Stimulated activated CD4-positive, alpha-beta T cell treated with anti-CD3 and anti-CD28 coated beads, Interleukin-1b, Interleukin-23, amount 100 ng/mL, for 48 hours (primary cell): ENCODE results near the gene SLC15A3.
"Not testable (repeated sequence)": the region's sequence is repeated elsewhere in the genome, so short reads cannot be mapped to it uniquely, and the experiment has no call there.

Source experiments
- DNase-seq: peaks from one replicate; pipeline ENCODE4 v3.0.0-alpha.2; 2020

Gene SLC15A3

DNA sequence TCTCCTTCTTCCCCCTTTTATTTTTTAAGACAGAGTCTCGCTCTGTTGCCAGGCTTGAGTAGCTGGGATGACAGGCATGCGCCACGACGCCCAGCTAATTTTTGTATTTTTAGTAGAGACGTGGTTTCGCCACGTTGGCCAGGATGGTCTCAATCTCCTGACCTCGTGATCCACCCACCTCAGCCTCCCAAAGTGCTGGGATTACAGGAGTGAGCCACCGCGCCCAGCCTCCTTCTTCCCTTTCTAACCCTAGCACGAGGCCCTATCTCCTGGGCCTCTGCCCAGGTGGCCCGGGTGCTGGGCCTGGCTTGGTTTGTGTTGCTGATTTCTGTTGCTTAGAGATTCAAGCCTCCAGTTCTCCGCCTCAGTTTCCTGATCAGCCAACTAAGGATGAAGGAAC lies 22.3 kb upstream of the SLC15A3 start:
- not testable (repeated sequence) for DNase-seq

GRCh38 chr11:60973699-60974098 lies 21.7 kb upstream of the SLC15A3 start:
- DNase-seq: no peak

DNA sequence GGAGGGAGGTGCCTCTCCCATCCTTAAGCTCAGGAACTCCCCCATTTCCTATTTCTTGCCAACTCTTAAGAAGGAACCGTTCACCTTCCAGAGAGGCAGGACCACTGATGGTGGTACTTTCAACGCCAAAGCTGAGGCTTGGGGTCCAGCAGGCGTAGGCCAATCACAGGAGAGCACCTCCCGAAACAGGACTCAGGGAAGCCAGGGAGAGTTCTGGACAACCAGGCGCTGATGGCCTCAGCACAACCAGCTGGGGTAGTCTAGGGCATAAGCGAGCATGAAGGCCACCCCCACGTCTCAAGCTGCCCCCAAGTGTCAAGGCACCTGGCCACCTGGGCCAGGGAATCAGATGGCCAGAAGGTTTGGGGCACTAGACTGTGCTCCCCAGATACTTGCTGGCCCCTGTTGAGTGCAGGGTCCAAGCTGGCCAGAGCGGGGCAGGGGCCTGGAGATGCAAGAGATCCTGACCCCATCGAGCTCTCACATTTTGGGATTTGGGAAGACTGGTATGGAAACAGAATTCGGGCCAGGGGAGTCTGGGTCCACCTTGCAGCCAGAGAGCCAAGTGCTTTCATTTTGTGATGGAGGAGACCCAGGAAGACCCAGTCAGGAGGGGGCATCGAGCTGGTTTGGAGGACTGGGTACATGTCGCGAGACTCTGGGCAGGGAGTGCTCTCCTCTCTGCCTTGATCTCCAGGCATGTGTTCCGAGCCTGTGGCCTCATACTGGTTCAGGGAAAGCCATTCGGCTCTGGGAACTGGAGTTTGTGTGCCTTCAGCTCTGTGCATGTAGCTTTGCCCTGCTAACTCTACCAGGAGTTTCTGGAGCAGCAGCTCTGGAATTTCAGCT lies 20.4 kb upstream of the SLC15A3 start:
- no peak for DNase-seq

DNA sequence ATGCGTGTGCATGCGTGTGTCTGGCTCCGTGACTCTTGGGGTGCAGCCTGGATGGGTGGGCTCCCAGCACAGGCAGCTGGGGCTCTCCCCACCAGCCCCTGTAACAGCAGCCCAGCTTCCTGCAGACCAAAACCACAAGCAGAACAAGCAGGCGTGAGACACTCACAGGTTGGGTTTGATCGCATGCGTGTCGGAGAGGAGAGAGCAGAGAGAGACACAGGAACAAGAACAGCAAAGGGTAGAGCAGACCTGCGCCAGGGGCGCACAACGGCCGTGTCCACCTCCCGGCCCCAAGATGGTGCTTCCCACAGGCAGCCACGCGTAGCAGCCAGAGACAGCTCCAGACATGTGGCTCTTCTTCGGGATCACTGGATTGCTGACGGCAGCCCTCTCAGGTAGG lies 19.5 kb upstream of the SLC15A3 start, which contains the start of gene CD6:
Gene CD6, plus strand, starts transcription at position 161 of the 400 bp plus-strand sequence. Its CDS starts 186 bp downstream, at position 347.
- DNase-seq: peak; percentile 74

DNA sequence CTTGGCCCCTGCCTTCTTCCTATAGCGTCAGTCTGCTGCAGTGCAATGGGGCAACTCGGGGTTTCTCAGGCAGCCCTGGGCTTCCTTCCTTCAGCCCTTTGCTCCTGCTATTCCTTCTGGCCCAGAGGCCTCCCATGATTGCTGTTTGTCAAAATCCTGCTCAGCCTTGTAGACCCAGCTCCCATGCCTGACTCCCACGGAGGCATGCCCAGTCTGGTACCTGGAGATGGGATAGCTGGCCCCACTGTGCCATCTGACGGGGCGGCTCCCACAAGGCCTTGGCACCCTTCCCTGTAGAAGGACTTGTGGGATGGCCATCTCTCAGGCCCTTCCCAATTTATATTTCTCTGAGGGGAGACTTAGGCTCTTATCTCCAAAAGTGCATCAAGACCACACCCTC lies 18.9 kb upstream of the SLC15A3 start:
- no peak for DNase-seq

DNA sequence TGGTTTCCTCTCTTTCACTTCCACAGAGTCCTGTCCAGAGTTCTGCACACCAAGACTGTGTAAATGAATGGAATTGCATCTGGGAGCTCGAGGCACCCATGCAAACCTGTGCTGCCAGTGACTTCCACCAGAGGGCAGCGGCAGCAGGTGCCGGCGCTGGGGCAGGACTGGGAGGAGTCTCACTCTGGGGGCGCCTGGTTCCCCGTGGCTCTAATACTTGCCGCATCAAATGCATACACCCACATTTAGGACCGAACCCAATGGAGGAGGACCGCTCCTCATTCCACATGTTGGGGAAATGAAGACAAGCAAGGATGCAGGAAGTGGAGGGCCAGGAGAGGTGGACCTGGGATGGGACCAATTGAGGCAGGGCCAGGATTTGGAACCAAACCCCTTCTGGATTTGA lies 18.4 kb upstream of the SLC15A3 start:
- peak; percentile 84 for DNase-seq

DNA sequence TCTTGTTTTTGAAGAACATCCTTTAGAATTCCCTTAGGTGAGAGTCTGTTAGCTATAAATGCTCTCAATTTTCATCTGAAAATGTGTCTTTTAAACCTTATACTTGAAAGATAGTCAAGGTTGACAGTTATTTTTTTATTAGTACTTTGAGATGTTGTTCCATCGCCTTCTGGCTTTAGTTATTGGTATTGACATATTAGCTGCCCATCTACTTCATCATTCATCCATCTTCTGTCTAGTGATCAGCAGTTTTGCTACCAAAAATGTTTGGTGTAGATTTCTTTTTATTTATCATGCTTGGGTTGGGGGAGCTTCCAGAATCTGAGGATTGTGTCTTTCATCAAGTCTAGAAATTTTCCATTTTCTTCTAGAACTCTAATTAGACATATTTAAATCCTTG lies 16.2 kb upstream of the SLC15A3 start:
- no peak for DNase-seq

DNA sequence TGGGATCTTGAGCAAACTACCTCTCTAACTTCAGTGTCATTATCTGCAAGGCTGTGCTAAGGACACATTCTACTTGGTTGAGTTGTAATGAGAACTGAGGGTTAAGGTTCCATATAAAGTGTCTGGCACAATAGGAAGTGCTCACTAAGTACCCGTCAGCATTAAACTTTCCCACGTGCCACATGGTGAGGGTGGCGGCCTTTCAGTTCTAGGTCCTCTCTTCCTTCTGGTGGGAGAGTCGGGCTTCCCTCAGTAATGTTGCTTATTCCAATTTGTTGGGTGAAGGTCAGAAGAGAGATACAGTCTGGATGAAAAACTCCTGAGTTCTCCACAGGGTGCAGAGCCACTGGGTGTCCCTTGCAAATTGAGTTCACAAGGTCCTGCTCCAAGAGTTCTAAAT lies 14.9 kb upstream of the SLC15A3 start:
- no peak for DNase-seq

DNA sequence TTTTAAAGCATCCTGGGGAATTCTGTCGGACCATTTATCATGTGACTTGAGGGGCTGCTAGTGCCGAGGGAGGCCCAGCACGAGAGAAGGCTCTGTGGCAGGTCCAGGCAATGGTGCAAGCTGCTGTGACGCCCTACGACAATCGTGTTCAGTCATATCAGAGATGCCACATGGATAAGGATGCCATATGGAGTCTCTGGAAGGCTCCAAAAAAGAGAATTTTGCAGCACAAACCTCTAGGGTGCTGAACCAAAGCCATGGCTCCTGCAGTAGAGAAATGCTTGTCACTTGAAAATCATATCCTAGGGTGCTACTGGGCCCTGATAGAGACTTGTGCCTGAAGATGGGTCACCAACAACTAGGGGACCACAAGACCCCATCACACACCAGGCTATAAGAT lies 12.8 kb upstream of the SLC15A3 start:
- DNase-seq: no peak

DNA sequence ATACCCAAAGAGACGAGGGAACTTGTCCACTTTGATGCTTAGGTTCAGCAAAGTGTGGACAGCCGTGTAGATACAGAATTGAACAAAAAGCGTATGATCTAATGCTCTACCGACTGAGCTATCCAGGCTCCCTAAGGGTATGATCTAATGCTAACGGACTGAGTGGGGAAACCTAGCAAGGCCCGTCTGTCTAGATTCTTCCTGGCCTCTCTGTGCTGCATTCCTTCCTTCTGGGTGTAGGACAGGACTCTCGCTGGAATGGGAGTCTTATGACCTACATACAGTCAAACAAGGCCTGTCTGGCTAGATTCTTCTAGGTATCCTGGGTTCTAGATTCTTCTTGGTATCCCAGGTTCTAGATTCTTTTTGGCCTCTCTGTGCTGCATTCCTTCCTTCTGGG lies 8.4 kb upstream of the SLC15A3 start:
- no peak for DNase-seq

GRCh38 chr11:60959431-60959830 lies 7.5 kb upstream of the SLC15A3 start:
- no peak for DNase-seq

GRCh38 chr11:60957188-60957587 lies 5.2 kb upstream of the SLC15A3 start:
- no peak for DNase-seq

DNA sequence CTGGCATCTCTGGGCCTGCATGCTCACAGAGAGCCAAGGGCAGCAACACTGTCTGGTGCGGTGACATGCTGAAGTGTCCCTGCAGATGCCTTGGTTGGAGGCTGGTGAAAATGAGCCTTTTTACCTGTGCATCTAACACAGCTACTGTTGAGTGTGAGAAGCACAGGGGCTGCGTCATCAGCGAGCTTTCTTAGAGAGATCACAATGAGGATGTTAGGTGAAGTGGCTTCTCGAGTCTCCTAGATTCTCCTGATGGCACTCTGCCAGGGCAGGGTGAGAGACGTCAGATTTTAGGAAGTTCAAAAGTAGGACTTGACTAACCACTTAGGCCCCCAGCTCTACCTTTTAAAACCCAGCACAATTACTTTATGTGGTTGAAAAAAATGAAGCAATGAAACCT lies 3.6 kb upstream of the SLC15A3 start:
- no peak for DNase-seq

DNA sequence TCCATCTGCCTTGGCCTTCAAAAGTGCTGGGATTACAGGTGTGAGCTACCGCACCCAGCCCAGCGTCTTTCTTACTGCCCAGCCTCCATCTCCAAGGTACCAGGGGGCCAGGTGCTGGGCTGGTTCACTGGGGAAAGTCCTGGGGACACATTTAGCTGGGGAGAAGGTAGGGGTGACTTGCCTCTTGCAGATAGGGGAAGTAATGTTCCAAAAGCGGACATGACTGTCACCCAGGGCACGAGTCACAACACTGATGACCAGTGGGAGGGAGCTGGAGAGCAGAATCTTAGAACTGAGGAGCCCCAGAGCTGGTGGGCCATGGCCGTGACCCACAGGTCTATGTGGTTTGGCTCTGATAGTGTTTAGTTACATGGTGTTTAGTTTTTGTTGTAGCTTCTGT lies 2.4 kb upstream of the SLC15A3 start:
- DNase-seq: no peak

DNA sequence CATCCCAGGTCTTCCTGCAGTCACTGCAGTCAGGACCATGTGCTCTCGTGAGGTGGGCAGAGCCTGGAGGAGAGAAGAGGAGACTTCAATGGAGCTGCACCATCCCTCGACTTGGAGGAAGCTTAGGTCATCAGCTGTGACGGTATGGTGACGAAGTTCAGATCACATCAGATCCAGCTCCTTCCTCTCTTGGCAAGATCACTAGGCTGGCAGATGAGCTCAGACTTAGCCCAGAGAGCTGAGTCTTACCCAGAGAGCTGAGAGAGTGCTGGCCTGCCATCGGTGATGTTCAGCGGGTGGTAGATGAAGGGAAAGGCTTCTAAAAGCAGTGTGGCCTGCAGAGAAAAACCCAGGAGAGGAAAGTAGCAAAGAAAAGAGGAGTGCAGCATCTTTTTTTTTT lies 1.8 kb upstream of the SLC15A3 start:
- no peak for DNase-seq

DNA sequence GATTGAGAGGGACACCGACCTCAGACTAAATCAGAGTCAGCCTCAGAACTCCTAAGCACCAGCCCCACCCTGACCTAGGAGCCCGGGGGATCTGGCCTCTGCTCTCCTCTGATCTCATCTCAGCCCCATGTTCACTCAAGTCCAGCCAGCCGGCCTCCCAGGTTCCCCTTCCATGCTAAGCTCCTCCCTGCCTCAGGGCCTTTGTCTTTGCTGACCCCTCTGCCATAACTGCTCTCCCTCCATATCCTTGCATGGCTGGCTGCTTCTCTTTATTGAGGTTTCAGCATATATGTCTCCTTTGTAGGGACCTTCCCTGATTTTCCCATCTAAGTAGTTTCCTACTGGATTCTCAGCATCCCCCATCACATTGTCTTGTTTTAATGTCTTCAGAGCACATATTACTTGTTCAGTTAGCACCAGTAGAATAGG lies 780 bp upstream of the SLC15A3 start:
- no peak for DNase-seq

GRCh38 chr11:60951606-60951903 lies 421 bp downstream of the SLC15A3 start:
- no peak for DNase-seq

- DNase-seq: no peak
These were observed 907 bp downstream of the SLC15A3 start for GRCh38 chr11:60950933-60951605.

DNA sequence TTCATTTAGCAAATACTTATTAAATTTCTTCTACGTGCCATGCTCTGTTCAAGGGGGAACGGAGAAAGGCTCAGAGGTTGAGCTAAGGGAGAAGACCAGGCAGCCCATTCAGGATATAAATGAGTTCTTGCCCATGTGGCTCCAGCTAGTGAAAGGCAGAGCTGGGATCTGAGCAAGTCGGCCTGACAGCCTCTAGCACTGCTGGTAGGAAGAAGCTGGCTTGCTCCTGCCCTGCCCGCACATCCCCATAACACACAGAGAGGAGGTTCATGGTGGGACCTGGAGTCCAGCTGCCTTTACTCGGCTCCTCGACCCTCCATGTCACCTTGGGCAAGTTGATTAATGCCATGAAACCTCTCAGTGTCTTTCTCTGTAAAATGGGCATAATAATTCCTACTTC lies 2.0 kb downstream of the SLC15A3 start:
- DNase-seq: no peak

GRCh38 chr11:60948250-60948649 lies 3.7 kb downstream of the SLC15A3 start:
- DNase-seq: no peak

DNA sequence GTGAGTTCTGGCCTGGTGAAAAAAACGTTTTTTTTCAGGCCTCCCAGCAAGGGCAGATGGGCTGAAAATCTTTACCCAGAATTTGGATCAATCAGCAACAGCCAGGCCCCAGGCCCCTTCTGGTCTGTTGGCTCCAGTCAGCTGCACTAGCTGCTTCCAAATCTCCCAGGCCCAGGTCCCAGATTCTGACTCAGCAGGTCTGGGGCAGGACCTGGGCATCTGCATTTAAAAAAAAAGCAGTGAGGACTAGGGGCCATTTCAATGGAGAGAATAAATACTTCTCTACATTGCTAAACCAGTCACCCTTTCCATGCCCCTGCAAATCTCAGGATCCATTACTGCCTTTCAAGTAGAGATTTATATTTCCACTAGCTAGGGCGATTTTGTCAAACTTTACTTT lies 4.3 kb downstream of the SLC15A3 start:
- DNase-seq: no peak

DNA sequence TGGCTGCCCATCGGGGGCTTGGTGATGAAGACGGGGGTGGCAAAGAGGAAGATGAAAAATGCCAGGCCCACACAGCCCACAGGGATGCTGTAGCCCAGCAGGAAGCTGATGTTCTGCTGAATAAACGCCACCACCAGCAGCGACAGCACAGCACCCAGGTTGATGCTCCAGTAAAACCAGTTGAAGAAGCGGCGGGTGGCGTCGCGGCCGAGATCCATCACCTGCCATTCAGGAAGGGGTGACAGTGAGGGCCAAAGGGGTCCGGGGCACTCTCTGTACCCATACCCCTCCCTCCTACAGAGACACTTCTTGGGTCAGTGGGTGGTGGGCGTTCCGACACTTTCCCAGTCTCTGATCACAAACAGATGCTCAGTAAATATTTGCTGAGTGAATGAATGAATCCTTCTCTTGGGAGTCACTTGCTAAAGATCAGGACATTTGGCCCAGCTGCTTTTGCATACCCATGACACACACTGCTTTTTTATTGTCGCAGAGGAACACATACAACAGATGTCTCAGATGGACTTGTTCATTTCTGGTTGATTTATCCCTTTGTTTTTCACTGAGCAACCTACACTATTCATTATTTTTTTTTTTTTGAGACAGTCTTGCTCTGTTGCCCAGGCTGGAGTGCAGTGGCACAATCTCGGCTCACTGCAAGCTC lies 5.2 kb downstream of the SLC15A3 start:
- no peak for DNase-seq

DNA sequence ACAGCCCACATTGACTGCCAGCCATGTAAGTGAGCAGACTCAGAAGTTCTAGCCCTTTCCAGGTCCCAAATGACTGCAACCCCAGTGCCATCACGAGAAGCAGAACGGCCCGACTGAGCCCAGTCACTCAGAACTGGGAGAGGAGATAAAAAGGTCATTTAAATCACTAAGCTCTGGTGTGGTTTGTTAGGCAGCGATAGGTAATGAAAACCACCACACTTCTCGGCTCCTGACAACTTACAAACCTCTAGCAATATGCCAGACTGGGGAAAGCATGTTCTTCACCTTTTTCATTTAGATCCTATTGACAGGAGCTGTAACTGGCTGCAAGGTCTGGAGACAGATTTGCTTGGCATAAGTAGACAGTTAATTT lies 6.7 kb downstream of the SLC15A3 start:
- no peak for DNase-seq
